HG02884 (cell line): Measurements from ENCODE around the gene PLCB1.
"Not testable (repeated sequence)": the region's sequence is repeated elsewhere in the genome, so short reads cannot be mapped to it uniquely, and the experiment has no call there.

ENCODE experiments used
- ATAC-seq: cut with Tn5 transposase; IDR thresholded peaks from one replicate; pipeline ENCODE4 v1.9.1; 2021; ENCODE audit warnings: mild to moderate bottlenecking, moderate library complexity; ENCODE audit not compliant: unreplicated experiment

The PLCB1 gene

GRCh38 chr20:8155229-8155628 is 23.2 kb downstream of the PLCB1 start:
- ATAC-seq, result no peak

GRCh38 chr20:8155812-8156211 is 23.7 kb downstream of the PLCB1 start:
- ATAC-seq, result no peak

GRCh38 chr20:8156235-8157079 is 24.4 kb downstream of the PLCB1 start:
- ATAC-seq, result no peak

- not testable (repeated sequence) for ATAC-seq
These were observed 27.2 kb downstream of the PLCB1 start for GRCh38 chr20:8159217-8159616.

- ATAC-seq, result no peak
These were observed 29.4 kb downstream of the PLCB1 start for GRCh38 chr20:8161264-8162071.

- ATAC-seq, result no peak
These were observed 30.5 kb downstream of the PLCB1 start for GRCh38 chr20:8162610-8163009.

- ATAC-seq, result no peak
These were observed 31.5 kb downstream of the PLCB1 start for GRCh38 chr20:8163543-8163942.

GRCh38 chr20:8166730-8167129 is 34.7 kb downstream of the PLCB1 start:
- no peak for ATAC-seq

GRCh38 chr20:8168785-8169288 is 36.8 kb downstream of the PLCB1 start:
- no peak for ATAC-seq

- ATAC-seq, result no peak
These were observed 38.9 kb downstream of the PLCB1 start for GRCh38 chr20:8170921-8171320.

- ATAC-seq, result no peak
These were observed 40.1 kb downstream of the PLCB1 start for GRCh38 chr20:8172191-8172590.

GRCh38 chr20:8175741-8176675 is 43.9 kb downstream of the PLCB1 start:
- ATAC-seq, result no peak

GRCh38 chr20:8183526-8183925 is 51.5 kb downstream of the PLCB1 start:
- no peak for ATAC-seq

GRCh38 chr20:8187740-8188139 is 55.7 kb downstream of the PLCB1 start:
- no peak for ATAC-seq

GRCh38 chr20:8190043-8190880 is 58.2 kb downstream of the PLCB1 start:
- ATAC-seq, result no peak

GRCh38 chr20:8194721-8195120 is 62.7 kb downstream of the PLCB1 start:
- no peak for ATAC-seq

- no peak for ATAC-seq
These were observed 64.0 kb downstream of the PLCB1 start for GRCh38 chr20:8196096-8196495.

GRCh38 chr20:8200220-8200619 is 68.2 kb downstream of the PLCB1 start:
- no peak for ATAC-seq

- ATAC-seq, result no peak
These were observed 71.3 kb downstream of the PLCB1 start for GRCh38 chr20:8203366-8203765.

- no peak for ATAC-seq
These were observed 73.9 kb downstream of the PLCB1 start for GRCh38 chr20:8205996-8206395.
